8988T (cell line): ENCODE measurements around the gene CNTNAP5.

Source experiments
- DNase-seq: peaks from one replicate; pipeline ENCODE4 v3.0.0; 2011

CNTNAP5 gene

DNA sequence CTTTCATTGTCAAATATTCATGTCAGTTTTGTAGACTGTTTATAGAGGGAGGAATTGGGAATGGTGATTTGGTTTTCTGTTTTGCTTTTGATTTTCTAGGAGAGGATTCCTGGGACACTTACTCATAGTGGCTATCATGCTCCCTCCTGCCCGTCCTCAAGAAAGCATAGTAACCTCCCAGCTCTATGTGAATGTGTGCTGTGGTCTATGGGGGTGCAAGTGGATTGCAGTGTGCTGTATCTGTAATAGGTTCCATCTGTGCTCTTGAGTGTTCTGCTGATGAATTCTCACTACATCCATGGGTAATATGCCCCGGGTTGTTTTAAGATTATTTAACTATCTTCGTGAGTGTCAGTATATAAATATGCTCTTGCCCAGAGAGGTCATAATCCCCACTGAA lies 811.3 kb downstream of the CNTNAP5 start:
- no peak for DNase-seq

DNA sequence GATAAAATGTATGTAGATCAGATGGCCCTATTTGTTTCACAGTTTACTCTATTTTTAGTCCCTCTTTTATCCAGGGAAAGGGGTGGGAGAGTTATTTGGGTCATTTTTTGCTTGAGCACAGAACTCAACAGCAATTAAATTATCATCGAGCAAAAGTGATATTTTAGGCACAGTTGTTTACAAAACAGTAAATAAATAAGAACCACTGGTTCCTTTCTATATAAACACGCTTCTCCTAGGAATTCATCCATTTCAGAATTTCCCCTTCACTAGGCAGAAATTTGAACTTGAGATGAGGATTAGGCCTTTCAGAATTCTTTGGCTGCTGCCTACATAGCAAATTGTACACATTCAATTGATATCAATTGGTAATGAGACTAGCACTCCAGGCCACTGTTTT lies 812.4 kb downstream of the CNTNAP5 start:
- no peak for DNase-seq

DNA sequence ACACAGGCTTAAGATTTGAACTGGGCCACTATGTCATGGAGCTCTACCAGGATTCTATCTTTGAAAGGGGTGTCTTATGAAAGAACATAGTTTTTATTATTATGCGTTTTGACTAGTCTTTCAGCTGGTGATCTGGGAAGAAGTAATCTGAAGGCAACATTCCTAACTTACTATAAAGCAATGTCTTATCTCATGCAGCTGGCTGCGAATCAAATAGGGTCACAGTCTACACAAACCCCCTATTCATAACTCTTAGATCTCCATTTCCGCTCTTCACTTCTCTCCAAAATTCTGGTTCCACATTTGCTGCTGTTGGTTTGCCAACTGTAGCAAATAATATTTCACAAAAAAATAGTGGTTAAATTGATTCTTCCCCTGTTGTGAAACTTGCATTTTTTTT lies 813.3 kb downstream of the CNTNAP5 start:
- no peak for DNase-seq

DNA sequence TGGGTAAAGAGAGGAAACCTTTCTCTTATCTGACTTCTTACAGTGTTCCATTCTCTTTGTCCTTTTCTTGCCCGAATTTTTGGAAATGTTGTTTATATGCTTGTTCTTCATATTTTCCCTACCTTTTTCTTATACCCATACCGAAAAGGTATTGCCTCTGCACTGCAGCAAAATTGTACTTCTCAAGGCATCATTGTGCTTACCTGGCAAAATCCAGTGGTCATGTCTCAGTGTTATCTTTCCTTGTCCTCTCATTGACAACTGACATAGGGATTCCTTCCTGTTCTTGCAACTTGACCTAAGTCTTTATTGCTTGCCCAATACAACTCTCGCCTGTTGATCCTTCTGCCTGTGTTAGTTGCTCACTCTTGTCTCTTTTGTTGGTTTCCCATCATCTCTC lies 842.2 kb downstream of the CNTNAP5 start:
- DNase-seq = no peak

DNA sequence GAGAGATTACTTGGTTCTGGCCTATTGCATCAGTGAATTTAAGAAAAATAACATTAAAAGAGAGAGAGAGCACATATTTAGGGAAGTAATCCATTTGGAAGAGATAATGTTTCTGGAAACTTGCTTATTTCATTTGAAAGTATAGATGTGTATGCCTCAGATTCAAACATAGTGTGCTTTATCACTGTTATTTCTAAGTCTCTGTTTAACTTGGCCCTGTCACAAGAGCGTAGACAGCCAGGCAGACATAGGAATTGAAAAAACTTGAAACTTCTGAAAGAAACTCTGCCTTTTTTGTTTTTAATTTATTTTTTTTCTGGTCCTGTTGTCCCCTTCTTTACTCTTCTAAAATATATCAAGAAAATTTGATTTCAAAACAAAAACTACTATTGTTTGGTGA lies 849.1 kb downstream of the CNTNAP5 start:
- DNase-seq = no peak

DNA sequence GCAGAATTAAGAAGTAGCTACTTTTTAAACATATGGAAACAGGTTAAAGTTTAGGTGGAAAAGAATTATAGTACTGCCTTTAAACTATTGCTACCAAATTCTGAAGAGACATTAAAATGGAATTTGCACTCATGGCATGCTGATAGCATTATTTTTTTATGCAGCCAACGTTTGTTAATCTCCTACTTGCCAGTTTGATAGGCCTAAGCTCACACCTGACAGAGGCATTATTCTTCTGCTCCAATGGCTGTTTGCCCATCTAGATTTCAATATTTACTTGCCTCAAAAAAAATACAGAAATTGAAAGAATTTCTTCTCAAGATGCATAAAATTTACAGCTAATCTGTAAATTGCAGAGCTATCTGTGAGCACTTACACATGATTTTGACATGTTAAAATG lies 849.6 kb downstream of the CNTNAP5 start:
- DNase-seq = no peak

DNA sequence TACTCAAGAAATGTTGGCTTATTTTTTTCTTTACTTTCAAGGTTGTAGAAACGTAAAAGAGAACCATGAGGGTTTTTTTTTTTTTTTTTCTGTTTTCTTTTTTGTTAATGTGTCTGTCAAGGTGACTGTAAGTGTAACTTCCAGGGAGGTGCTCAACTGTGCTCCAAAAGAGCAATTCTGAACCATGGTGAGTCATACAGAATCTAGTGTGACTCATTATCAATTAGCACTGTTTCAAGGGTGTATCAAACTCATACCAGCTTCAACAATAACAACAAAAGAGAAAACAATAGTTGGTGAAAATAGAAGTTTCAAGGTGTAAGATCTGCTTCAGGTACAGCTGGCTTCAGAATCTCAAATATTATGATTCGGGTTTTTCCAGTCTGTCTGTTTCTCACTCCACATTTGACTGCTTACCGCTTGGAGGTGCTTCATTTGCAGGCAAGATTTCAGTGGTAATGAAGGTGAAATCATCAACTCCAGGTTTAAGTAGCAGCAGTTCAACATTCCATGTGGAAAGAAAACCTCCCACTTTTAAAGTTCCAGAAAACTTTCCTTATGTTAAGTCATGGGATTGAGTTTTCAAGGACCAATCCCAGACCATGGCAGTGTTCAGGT lies 850.6 kb downstream of the CNTNAP5 start:
- no peak for DNase-seq

DNA sequence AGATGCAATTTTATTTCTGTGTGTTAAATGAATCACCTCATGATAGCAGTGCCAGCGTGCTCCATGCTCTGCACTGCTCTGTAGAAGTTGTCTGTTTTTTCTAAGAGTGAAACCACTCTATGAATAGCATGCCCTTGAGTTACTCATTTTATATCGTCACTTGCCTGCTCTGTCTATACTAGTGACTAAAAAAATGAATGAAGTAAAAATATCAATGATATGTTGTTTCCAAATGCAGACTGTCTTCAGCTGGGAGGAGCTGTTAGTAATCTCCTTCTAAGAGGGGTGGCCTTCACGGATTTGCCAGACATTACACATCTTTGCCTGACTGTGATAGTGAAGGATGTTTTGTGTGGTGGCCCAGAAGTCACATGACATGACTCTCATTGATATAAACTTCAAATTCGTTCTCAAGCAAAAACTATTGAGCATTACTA lies 852.1 kb downstream of the CNTNAP5 start:
- no peak for DNase-seq

DNA sequence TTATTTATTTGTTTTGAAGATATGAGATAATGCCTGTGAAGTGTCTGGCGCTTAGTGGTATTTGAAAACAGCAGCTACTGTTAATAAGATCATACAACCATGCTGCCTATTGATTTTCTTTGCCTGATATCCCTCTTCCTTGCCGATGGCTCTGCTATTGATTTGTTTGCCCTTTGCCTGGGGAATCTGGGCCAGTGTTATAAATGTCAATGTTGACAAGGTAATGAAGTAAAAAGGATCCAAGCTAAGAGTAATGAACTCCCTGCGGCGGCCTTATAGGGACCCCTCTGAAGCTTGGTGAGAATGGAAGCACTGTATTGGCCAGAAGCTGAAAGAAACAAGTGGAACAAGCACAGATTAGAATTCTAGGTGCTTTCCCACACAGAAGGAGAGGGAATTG lies 854.6 kb downstream of the CNTNAP5 start:
- no peak for DNase-seq

DNA sequence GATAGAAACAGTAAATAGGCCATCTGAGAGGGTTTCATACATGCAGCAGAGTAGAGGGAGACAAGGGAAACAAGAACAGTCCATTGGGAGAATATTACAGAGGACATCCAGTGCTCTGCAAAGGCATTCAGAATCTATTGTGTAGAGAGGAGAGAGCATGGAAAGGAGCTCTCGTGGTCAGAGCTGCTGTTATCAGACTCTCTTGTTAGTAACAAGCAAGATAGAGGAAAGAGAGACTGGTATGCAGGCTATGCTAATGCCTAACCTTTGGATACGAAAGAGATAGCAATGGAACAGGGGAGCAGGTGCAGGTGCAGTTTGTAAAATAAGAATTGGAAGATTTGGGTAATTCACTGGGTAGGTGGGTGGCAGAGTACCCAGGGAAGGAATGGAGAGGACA lies 855.9 kb downstream of the CNTNAP5 start:
- no peak for DNase-seq

DNA sequence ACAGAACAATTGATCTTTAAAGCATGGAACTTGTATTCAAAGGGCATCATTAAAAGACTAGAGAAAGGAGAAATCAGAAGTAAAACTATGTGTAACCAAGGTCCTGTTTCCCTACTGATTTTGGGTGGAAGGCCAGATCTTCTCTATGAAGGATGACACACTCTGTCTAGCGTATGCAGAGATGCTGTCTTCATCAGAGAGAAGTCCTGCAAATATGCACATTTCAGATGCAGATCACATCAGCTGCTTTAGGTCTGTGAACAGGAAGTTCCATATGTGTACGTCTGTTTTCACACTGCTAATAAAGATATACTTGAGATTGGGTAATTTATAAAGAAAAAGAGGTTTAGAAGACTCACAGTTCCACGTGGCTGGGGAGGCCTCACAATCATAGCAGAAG lies 857.3 kb downstream of the CNTNAP5 start:
- DNase-seq = no peak

DNA sequence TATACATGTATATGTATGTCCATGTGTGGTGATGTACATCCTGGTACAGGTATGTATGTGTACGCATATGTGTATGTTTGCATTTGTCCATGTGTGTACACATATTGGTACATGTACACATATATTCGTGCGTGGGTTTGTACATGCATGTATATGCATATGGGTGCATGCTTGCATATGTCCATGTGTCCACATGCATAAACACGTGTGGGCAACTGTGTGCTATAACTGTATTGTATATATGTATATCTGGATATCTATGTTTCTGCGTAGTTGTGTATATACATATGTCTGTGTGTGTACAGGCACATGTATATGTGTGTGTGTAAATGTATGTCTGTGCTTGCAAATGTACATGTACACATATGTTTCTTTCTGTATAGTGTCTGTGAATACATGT lies 858.5 kb downstream of the CNTNAP5 start:
- no peak for DNase-seq

DNA sequence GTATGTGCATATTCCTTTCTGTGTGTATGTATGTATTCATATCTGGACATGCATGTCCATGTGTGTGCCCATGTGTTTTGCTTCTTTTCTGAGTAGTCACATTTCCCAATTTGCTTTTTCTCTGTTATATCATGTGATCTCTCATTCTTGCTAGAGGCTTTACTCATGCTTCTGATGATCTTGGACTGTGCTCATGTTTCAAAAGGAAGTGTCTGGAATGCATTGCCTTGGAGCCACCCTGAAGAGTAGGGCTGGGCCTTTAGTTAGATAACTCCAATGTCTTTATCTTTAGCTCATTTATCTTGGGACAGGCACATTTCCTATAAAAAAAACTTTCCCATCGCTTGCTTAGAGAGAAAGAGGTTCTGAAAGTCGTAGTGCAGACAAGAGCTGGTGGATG lies 859.2 kb downstream of the CNTNAP5 start:
- DNase-seq = no peak

DNA sequence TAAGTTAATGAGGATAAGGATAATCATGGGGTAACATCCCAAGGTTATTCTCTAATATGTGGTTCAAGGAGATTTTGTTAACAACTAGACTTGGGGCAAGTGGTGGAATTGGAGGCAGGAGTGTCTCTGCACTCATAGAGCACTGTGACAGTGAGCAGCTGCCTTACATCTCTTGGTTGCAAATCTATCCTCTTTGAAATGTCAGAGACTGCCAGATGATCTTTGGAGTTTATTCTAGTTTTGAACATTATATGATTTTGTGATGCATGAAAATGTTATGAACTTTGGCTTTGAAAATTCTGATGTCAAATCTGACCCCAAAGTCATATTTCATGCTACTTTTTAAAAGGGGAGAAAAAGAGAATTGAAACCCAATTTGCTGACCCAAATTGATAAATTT lies 861.1 kb downstream of the CNTNAP5 start:
- DNase-seq = no peak

DNA sequence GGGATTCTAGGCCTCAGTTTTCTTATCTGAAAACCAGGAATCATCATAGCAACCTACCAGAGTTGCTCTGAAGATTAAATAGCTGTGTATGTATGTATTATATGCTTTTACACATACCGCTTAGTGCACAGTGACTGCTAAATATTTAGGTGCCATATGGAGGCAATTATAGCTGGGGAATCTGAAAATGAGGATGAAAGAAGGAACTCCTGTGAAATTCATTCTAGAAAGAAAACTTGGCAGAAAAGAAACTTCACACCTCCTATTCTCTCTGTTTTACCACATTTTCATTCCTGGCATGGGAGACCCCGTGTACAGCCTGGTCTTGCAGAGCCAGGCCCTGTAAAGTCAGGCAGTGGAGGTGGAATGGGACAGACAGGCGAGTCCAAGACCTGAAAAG lies 862.4 kb downstream of the CNTNAP5 start:
- DNase-seq = no peak

DNA sequence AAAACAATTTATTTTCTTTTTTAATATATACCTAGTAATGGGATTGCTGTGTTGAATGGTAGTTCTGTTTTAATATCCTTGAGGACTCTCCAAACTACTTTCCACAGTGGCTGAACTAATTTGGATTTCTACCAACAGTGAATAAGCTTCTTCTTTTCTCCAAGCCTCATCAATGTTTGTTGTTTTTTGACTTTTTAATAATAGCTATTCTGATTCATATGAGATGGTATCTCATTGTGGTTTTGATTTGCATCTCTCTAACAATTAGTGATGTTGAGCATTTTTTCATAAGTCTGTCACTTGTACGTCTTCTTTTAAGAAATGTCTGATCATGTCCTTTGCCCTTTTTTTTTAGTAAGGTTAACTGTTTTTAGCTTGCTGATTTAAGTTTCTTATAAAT lies 863.3 kb downstream of the CNTNAP5 start:
- no peak for DNase-seq

DNA sequence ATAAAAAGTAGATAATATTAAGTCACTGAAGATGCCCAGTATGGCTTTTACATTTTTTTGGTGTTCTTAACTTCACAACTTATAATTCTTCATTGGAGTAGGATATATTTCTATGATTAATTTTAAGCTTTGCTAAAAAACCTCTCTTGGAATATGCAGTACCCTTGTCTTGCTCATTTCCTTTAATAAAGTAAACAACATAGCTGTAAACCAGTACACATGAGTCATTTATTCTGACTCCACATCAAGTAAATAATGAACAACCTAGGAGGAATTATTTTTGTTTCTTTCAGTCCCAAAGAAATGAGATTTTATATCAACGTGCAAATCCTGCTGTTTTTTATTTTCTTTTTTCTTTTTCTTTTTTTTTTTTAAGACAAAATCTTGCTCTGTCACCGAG lies 869.1 kb downstream of the CNTNAP5 start:
- no peak for DNase-seq

DNA sequence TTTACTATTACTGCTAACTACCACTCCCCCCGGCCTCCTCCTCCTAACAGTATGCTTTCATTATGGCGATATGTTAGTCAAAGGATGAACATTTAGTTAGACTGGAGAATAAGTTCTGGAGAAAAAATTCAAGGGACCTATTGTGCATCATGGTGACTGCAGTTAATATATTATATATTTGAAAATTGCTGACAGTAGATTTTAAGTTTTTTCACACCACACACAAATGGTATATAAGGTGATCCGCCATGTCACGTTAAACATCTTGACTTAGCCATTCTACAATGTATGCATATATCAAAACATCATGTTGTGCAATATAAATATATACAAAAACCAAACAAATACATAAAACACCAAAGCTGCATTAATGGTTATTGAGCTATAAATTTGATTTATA lies 873.7 kb downstream of the CNTNAP5 start:
- no peak for DNase-seq

DNA sequence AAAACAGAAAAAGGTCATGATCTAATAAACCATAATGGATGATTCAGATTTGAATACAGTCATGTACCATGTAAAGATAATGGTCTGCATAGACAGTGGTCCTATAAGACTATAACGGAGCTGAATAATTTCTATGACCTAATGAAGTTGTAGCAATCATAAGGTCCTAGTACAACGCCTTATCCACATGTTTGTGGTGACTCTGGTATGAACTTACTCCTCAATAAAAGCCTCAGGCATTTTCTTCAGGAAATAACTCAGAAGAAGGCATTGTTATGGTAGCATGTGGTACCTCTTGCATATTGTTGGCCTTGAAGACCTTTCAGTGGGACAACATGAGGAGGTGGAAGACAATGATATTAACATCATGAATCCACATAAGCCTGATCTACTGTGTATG lies 883.3 kb downstream of the CNTNAP5 start:
- no peak for DNase-seq

DNA sequence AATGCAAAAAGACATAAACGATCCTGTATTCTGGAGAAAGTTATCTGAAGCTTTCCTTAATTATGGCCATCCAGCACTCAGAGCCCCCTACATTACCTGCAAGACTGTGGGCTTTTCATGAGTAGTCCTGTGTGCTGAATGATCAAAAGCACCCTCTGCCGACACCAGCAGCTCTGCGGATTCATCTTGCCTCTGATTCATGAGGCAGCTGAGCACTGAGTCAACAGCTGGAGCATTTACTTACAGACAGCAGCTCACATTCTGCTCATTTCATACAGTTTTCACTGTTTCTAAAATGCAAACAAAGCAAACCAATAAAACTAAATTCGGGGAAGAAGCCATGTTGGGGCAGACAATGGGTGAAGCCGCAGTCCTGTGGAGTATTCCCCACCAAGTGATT lies 886.5 kb downstream of the CNTNAP5 start:
- DNase-seq = no peak

DNA sequence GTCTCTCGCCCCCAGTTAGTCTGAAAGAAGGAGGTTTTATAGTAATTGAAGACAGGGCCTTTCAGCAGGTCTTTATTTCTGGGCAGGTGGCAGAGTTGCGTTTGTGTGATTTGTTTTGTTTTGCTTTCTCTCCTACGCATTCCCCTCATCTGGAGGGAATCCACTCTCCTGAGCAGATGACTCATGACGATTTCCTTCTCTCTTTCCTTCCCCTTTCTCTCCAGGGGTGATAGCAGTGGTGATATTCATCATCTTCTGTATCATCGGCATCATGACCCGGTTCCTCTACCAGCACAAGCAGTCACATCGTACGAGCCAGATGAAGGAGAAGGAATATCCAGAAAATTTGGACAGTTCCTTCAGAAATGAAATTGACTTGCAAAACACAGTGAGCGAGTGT lies 888.8 kb downstream of the CNTNAP5 start:
- no peak for DNase-seq

DNA sequence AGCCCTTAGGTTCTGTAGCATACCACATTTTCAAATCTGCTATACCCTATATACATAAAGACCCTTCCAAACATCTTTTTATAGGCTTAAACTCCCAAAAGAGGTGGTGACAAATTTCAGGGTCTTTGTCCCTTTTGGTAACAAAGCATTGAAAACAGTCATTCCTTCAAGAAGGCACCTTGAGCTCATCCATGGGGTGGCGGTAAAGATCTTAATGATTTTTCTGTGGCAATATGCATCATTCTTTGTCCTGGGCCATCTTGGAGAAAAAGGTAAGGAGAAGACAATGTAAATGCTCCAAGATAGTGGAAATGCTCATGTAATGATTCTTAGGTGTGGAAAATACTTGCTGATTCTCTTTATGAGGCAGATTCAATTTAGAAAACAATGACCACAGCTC lies 890.5 kb downstream of the CNTNAP5 start:
- no peak for DNase-seq

DNA sequence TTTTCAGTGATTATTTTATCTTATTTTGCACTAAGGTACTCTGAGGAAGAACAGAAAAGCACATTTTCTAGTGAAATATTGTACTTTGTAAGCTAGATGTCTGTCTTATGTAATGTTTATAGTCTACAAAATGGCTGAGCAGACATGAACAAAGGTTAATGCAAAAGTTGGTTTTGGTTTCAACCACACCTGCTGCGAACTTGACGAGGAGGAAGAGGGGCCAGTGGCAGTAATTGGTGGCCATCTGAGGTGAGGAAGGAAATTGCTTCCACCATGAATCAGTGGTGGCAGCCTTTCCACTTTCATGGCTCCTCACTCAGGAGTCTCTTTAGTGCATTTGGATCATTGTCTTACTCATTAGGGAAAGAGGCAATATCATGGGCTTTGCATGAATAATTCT lies 894.2 kb downstream of the CNTNAP5 start:
- no peak for DNase-seq

DNA sequence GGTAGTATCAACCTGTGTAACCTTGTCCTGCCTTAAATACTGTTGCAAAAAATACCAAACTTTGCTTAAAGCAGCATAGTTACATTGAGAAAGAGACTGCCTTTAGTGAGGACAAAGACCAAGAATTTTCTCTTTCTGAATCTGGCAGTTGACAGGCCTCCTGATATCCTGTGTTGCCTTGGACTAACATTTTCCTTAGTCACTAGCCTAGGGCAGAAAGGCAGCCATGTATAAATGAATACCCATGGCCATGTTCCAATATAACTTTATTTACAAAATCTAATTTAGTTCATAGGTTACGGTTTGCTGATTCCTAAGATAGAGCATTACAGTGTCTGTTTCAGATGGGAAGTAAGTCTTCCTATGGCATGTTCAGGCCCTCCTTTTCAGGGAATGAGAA lies 895.4 kb downstream of the CNTNAP5 start:
- DNase-seq = no peak

DNA sequence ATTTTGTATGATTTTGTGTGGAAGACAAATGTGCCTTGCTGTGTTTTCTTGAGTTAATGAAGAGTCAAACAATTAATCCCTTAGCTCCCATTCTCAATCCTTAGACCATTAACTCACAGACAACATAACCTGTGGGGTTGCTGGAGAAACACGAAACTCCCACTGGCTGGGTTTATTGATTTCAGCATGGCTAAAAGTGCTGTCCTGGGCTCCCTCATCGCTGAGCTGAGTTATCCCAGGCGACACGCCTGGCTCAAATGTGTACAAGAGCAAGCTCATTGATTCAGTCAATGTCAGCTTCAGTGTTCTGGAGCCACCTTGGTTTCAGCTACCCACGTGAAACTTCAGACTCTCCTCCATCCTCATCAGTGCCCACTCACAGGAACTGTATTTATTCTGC lies 896.1 kb downstream of the CNTNAP5 start:
- DNase-seq = no peak

DNA sequence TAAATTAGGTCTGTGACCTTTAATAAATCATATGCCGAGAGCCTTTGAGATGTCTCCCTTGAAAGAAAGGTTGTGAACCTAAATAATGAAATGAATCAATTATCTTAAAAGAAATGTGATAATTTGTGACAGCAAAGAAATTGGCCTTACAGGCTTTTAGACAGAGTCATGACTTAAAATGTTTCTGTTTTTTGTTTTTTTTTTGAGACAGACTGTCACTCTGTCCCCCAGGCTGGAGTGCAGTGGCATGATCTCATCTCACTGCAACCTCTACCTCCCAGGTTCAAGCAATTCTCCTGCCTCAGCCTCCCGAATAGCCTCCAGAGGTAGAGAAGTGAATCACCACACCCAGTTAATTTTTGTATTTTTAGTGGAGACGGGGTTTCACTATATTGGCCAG lies 898.0 kb downstream of the CNTNAP5 start:
- DNase-seq = no peak
